Measurements from ENCODE around the gene AK8.

AK8 gene

GRCh38 chr9:132887181-132888120, 9.4 kb upstream of the AK8 start:
- DNase-seq (ENCODE audit: low spot score) = no peak

- DNase-seq (ENCODE audit: low spot score) = no peak
Observed at GRCh38 chr9:132886334-132886725, 8.2 kb upstream of the AK8 start.

- DNase-seq (ENCODE audit: low spot score) = no peak
Observed at GRCh38 chr9:132885720-132886333, 7.7 kb upstream of the AK8 start.

DNA sequence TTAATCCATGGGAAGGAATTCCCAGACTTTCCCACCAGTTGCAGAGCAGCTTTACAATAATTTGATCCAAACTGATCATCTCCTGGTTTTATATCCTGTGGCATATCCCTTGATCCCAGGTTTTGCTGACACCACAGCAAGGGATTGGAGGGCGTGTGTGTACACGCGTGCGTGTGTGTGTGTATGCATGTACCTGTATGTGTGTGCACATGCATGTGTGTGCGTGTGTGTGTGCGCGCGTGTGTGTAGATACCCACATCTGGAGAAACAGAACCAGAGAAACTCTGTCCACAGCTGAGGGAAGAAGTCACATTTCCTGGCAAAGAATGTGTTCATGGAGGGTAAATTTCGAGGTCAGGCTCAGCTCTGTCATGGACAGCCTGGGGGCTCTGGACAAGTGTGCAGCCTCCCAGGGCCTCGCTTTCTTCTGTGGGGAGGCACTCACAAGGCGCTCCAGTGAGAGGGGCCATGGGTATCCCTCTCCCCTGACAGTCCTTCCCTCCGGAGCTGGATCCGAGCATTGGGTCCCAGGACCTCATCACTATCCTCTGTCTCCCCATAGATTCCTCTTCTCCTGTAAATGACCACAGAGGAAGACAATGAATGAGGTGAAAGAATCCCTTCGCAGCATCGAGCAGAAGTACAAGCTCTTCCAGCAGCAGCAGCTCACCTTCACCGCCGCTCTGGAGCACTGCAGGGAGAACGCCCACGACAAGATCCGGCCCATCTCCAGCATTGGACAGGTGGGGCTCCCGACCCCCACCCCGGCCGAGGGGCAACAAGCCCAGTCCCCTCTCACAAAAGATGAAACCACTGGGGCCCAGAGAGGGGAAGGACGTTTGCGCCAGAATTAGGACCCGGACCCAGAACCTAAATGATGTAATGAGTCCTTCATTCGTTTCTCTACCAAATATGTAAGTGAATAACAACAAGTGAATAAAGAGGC, 5.5 kb upstream of the AK8 start:
- no peak for DNase-seq (ENCODE audit: low spot score)

- no peak for DNase-seq (ENCODE audit: low spot score)
Observed at GRCh38 chr9:132882616-132883015, 4.5 kb upstream of the AK8 start.

DNA sequence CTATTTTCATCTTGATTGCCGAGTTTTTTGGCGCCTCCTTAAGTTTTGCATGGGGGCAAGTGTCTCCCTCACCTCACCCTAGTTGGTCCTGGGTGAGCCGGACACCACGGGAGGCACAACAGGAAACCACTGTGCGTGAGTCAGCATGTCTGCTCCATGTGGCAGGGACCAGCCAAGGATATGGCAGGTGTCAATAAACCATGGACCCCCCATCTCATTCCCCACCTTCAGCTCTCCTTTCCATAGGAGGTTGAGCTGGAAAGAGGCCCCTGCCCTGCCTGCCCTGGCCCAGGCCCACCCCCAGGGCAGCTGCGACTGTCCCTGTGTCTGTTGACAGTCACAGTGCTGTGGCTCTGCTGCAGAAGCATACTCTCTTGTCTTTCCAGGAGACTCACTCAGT, 3.7 kb upstream of the AK8 start:
- DNase-seq (ENCODE audit: low spot score) = no peak

- no peak for DNase-seq (ENCODE audit: low spot score)
Observed at GRCh38 chr9:132880324-132880661, 2.2 kb upstream of the AK8 start.

DNA sequence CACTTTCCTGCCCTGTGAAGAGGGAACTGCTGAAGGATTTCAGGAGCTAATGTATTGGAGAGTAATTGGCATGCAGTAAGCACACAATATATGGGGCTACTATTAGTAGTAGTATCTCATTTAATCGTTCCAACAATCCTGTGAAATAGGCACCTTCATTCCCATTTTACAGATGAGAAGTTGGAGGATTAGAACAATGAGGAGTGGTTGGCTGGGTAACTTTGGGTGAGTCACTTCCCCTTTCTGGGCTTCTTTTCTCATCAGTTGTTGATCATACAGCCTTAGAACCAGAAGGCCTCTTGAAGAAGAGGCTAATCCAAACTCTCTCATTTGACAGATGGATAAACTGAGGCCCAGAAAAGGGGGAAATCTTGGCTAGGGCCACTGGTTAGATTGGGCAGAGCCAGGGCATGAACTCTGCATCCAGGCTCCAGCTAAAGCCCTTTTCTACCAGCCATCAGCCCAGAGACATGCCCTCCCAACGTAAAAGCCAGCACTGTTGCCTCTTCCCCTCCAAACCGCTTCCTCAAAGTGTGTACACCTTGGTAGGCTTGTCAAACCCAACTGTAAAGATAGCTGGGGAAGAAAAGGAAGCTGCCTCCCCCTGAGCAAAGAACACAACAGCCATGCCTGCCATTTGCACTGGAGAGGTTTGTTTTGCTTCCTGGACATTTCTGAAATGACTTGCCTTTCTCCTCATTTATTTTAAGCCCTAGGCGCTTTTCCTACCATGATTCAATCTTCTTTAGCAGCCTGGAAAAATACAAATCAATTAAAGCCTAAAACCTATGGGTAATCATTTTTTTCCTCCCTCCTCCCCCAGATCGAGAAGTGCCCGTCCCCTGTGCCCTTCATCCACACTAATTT, 1.6 kb upstream of the AK8 start:
- no peak for DNase-seq (ENCODE audit: low spot score)

DNA sequence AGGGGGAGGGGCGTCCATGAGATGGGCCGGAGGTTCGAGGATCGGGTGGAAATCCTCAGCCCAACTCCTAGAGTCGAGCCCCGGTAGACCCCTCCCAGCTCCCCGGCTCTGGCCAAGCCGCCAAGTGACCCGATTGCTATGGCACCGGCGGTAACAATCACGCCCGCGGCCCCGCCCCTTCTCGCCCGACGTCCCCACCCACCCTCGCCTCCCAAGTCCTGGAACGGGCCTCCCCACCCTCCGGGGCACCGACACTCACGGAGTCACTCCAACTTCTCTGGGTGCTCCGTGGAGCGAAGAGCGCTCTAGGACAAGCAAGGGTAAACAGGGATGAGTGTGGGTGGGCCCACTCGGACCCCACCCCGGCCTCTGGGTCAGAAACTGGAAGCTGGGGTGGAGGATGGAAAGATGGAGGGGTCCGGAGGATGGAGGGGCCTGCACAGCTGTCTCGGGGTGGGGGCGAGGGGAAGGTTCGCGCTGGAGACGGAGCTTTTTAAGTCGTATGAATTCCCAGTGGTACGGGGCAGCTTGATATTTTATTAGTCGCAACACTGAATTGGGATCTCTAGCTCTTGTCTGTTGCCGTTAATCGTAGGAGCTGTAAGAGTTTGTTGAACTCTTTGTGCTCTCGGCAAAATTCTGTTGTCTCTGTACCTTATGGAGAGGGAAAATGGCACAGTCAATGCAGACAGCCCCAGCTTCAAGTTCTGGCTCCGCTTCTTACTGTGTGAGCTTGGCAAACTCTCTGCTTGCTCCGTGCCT, 792 bp upstream of the AK8 start, which contains the start of gene SPACA9:
Gene SPACA9 (plus strand): TSS at position 204 of the 762 bp plus-strand sequence. CDS start 5,050 bp downstream, outside the sequence.
- peak; percentile 48 for DNase-seq (ENCODE audit: low spot score)

DNA sequence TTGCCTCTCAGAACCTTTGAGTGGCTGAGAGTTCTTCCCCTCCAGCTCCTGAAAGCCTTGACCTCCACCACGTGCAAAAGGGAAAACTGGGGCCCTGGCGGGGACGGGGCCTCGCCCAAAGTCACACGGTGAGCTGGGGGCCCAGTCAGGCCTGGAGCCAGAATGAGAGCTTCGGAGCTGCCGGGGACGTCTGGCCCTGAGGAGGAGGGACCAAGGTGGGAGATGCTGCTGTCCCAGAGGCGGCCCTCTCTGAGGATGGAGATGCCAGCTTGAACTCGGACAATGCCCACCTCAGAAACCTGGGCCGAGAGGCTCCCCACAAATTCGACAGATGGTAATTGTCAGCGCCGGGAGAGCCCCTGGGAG, 643 bp downstream of the AK8 start:
- no peak for DNase-seq (ENCODE audit: low spot score)

GRCh38 chr9:132876849-132877248, 1.2 kb downstream of the AK8 start:
- no peak for DNase-seq (ENCODE audit: low spot score)

GRCh38 chr9:132875159-132875558, 2.9 kb downstream of the AK8 start:
- no peak for DNase-seq (ENCODE audit: low spot score)

DNA sequence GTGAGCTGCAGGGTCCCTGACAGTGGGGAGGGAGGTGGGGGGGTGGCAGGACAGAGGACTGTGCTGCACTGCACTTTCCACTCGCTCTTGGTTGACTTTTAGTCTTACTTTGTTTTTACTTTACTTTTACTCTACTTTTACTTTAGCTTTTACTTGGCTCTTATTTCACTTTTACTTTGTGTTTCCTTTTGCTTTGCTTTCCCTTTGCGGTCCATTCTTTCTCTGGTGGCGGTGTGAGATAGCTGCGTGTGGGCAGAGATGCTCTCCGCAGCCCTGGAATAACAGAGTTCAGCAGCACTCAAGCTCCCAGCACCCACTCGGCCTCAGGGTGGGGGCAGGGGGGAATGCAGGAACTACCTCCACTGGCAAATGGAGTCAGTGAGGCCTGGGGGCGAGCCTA, 4.7 kb downstream of the AK8 start:
- no peak for DNase-seq (ENCODE audit: low spot score)

- no peak for DNase-seq (ENCODE audit: low spot score)
Observed at GRCh38 chr9:132869266-132869665, 8.8 kb downstream of the AK8 start.

GRCh38 chr9:132866898-132867297, 11.2 kb downstream of the AK8 start:
- no peak for DNase-seq (ENCODE audit: low spot score)

GRCh38 chr9:132864691-132865090, 13.4 kb downstream of the AK8 start:
- no peak for DNase-seq (ENCODE audit: low spot score)

- DNase-seq (ENCODE audit: low spot score) = no peak
Observed at GRCh38 chr9:132864277-132864676, 13.8 kb downstream of the AK8 start.

DNA sequence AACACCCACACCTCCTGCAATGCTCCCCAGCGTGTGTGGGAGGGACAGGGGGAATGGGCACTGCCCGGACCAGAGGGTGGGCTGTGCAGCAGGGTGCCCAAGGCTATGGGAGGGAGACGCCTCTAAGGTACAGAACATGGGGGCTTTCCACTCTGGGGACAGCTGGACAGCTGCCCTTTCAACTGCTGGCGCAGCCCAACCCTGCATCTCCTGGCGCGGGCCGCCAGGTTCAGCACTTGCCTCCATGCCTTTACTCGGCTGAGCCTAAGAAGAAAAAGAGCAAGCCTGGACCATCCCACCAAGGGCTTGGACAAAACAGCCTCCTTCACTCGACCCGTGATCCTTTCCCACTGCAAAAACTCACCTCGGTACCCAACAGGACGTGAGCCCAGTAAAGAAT, 15.0 kb downstream of the AK8 start:
- DNase-seq (ENCODE audit: low spot score) = no peak

GRCh38 chr9:132862533-132862932, 15.6 kb downstream of the AK8 start:
- DNase-seq (ENCODE audit: low spot score) = no peak

- no peak for DNase-seq (ENCODE audit: low spot score)
Observed at GRCh38 chr9:132861666-132862065, 16.4 kb downstream of the AK8 start.

GRCh38 chr9:132858751-132859150, 19.3 kb downstream of the AK8 start:
- DNase-seq (ENCODE audit: low spot score) = no peak
